Fibroblast of peridontal ligament (primary cell): ENCODE results near the gene CLCN1.
"Not testable (repeated sequence)": the region's sequence is repeated elsewhere in the genome, so short reads cannot be mapped to it uniquely, and the experiment has no call there.

Experiments used
- DNase-seq: peaks from one replicate; pipeline ENCODE4 v3.0.0-alpha.2; 2010; ENCODE audit errors: extremely low read depth

Gene CLCN1

GRCh38 chr7:143384661-143385631, 69.0 kb downstream of the CLCN1 start:
- DNase-seq: no peak

- no peak for DNase-seq
Observed at GRCh38 chr7:143385891-143386781, 70.2 kb downstream of the CLCN1 start.

GRCh38 chr7:143387156-143387975, 71.5 kb downstream of the CLCN1 start:
- no peak for DNase-seq

- no peak for DNase-seq
Observed at GRCh38 chr7:143388051-143388450, 72.1 kb downstream of the CLCN1 start.

- DNase-seq: no peak
Observed at GRCh38 chr7:143388491-143389101, 72.7 kb downstream of the CLCN1 start.

- DNase-seq: no peak
Observed at GRCh38 chr7:143389316-143390103, 73.6 kb downstream of the CLCN1 start.

- no peak for DNase-seq
Observed at GRCh38 chr7:143390104-143390772, 74.3 kb downstream of the CLCN1 start.

- DNase-seq: no peak
Observed at GRCh38 chr7:143390773-143391317, 74.9 kb downstream of the CLCN1 start.

- peak; percentile 86 for DNase-seq
Observed at GRCh38 chr7:143391462-143392404, 75.8 kb downstream of the CLCN1 start.

- DNase-seq: not testable (repeated sequence)
Observed at GRCh38 chr7:143392427-143392826, 76.5 kb downstream of the CLCN1 start.

GRCh38 chr7:143392875-143393266, 77.0 kb downstream of the CLCN1 start:
- no peak for DNase-seq

- no peak for DNase-seq
Observed at GRCh38 chr7:143393267-143394041, 77.5 kb downstream of the CLCN1 start.

GRCh38 chr7:143394068-143394467, 78.2 kb downstream of the CLCN1 start:
- no peak for DNase-seq

GRCh38 chr7:143394777-143395176, 78.9 kb downstream of the CLCN1 start:
- DNase-seq: no peak

GRCh38 chr7:143395187-143396149, 79.6 kb downstream of the CLCN1 start:
- no peak for DNase-seq

- DNase-seq: no peak
Observed at GRCh38 chr7:143396182-143396581, 80.3 kb downstream of the CLCN1 start.
